ENCODE results near the gene STAG1. TPM values are rescaled to one million over a fixed set of nuclear protein-coding genes. Genes with fewer than 3 reads are reported as not detected.

Gene STAG1
- total and polyA plus RNA-seq, 9 of the 15 experiments (the other 6 are each of a cell fraction or from before 2014, with no cell fraction given) = 2.7 to 17.7 (median 8.8) TPM

- TF ChIP-seq ZBTB40 (IDR thresholded peaks at IDR 0.05) (no peak), ZBTB40 (CRISPR knock-in tag; IDR thresholded peaks at IDR 0.05) (no peak), ETS2 (tag; IDR thresholded peaks at IDR 0.05; ENCODE audit: borderline replicate concordance, poor library complexity, severe bottlenecking) (no peak), ATF1 (CRISPR knock-in tag; IDR thresholded peaks at IDR 0.05) (no peak), ATF1 (tag; IDR thresholded peaks at IDR 0.05) (peak; percentile 52), MLLT1 (IDR thresholded peaks at IDR 0.05) (no peak), CTCFL (IDR thresholded peaks at IDR 0.05; ENCODE audit: borderline replicate concordance, insufficient read depth, low read depth, low read length, poor library complexity, severe bottlenecking) (no peak), ZNF592 (IDR thresholded peaks at IDR 0.05) (0 out of 2 replicates have a peak, but pooled peaks have one; percentile 30), MAFG (tag; conservative IDR thresholded peaks at IDR 0.05) (0 out of 2 replicates have a peak, but pooled peaks have one; percentile 11), ZZZ3 (IDR thresholded peaks at IDR 0.05) (no peak), SMAD3 (CRISPR knock-in tag; conservative IDR thresholded peaks at IDR 0.05) (no peak)
These were observed 421.3 kb downstream of the STAG1 start (continued) for GRCh38 chr3:136330900-136331299.

Data from K562 (cell line).